Liver (tissue), 9 donors: Measurements from ENCODE around the gene C19orf67. TPM values are rescaled to one million over a fixed set of nuclear protein-coding genes. Genes with fewer than 3 reads are reported as not detected.

Source experiments
- DNase-seq: peaks from one replicate; pipeline ENCODE4 v3.0.0-alpha.2; 2017; ENCODE audit warnings: low spot score
- H3K27ac ChIP-seq, 2 donors: one replicate each; pipeline ENCODE4 v1.7.0; 2013; ENCODE audit warnings: inconsistent platforms in 2 of 2, low read length in 2 of 2, control low read depth in 1 of 2, low read depth in 1 of 2, mild to moderate bottlenecking in 1 of 2
- H3K27me3 ChIP-seq, 4 donors: one replicate each; pipeline versions ENCODE4 v1.6.1 to v1.7.0; 2013; ENCODE audit warnings: low read length in 3 of 4, inconsistent platforms in 1 of 4, mild to moderate bottlenecking in 1 of 4, moderate library complexity in 1 of 4; ENCODE audit not compliant: control insufficient read depth in 4 of 4, insufficient read depth in 4 of 4
- H3K36me3 ChIP-seq, 4 donors: one replicate each; pipeline versions ENCODE4 v1.6.1 to v1.7.0; 2013; ENCODE audit warnings: low read length in 3 of 4, mild to moderate bottlenecking in 3 of 4, low read depth in 1 of 4, moderate library complexity in 1 of 4; ENCODE audit not compliant: control insufficient read depth in 4 of 4, insufficient read depth in 3 of 4
- H3K4me1 ChIP-seq, 4 donors: one replicate each; pipeline versions ENCODE4 v1.6.1 to v1.7.0; 2013; ENCODE audit warnings: low read length in 3 of 4, mild to moderate bottlenecking in 3 of 4, moderate library complexity in 1 of 4; ENCODE audit not compliant: control insufficient read depth in 4 of 4, insufficient read depth in 4 of 4
- H3K4me3 ChIP-seq, 3 donors: one replicate each; pipeline versions ENCODE4 v1.6.1 to v1.7.0; 2013; ENCODE audit warnings: low read length in 3 of 3, control low read depth in 1 of 3, low read depth in 1 of 3, mild to moderate bottlenecking in 1 of 3
- H3K9ac ChIP-seq, 2 donors: one replicate each; pipeline ENCODE4 v1.7.0; 2013; ENCODE audit warnings: low read length in 2 of 2, mild to moderate bottlenecking in 2 of 2, moderate library complexity in 2 of 2, control low read depth in 1 of 2, low read depth in 1 of 2
- H3K9me3 ChIP-seq, 4 donors: one replicate each; pipeline versions ENCODE4 v1.6.1 to v1.7.0; 2013; ENCODE audit warnings: low read length in 3 of 4; ENCODE audit not compliant: control insufficient read depth in 4 of 4
- EGR1 ChIP-seq, 2 donors: IDR thresholded peaks; 2 replicates each; pipeline ENCODE4 v1.6.1; 2016 to 2018; ENCODE audit warnings: antibody characterized with exemption in 2 of 2, low read depth in 2 of 2
- FOXA1 ChIP-seq: IDR thresholded peaks from 2 replicates; pipeline ENCODE4 v1.6.1; 2016; ENCODE audit warnings: antibody characterized with exemption
- FOXA2 ChIP-seq: IDR thresholded peaks from 2 replicates; pipeline ENCODE4 v1.6.1; 2016; ENCODE audit warnings: antibody characterized with exemption
- GABPA ChIP-seq, 2 donors: IDR thresholded peaks in 1 of 2; conservative IDR thresholded peaks in 1 of 2; 2 replicates each; pipeline ENCODE4 v1.6.1; 2016; ENCODE audit warnings: antibody characterized with exemption in 2 of 2, mild to moderate bottlenecking in 1 of 2, moderate library complexity in 1 of 2
- HNF4A ChIP-seq, 2 donors: conservative IDR thresholded peaks; 2 replicates each; pipeline ENCODE4 v1.6.1; 2016; ENCODE audit warnings: antibody characterized with exemption in 2 of 2, mild to moderate bottlenecking in 2 of 2
- HNF4G ChIP-seq: IDR thresholded peaks from 2 replicates; pipeline ENCODE4 v1.6.1; 2016; ENCODE audit warnings: antibody characterized with exemption
- JUND ChIP-seq, 2 donors: IDR thresholded peaks; 2 replicates each; pipeline ENCODE4 v1.6.1; 2016; ENCODE audit warnings: antibody characterized with exemption in 2 of 2
- NR2F2 ChIP-seq: IDR thresholded peaks from 2 replicates; pipeline ENCODE4 v1.6.1; 2016; ENCODE audit warnings: antibody characterized with exemption
- RAD21 ChIP-seq, 2 donors: IDR thresholded peaks; 2 replicates each; pipeline ENCODE4 v1.6.1; 2016; ENCODE audit warnings: antibody characterized with exemption in 2 of 2, mild to moderate bottlenecking in 2 of 2
- RXRA ChIP-seq, 2 donors: IDR thresholded peaks; 2 replicates each; pipeline ENCODE4 v1.6.1; 2017 to 2018; ENCODE audit warnings: antibody characterized with exemption in 2 of 2, mild to moderate bottlenecking in 1 of 2
- SP1 ChIP-seq: IDR thresholded peaks from 2 replicates; pipeline ENCODE4 v1.6.1; 2018; ENCODE audit warnings: antibody characterized with exemption, mild to moderate bottlenecking
- TAF1 ChIP-seq: conservative IDR thresholded peaks from 2 replicates; pipeline ENCODE4 v1.6.1; 2016; ENCODE audit warnings: antibody characterized with exemption, mild to moderate bottlenecking
- YY1 ChIP-seq: IDR thresholded peaks from 2 replicates; pipeline ENCODE4 v1.6.1; 2016; ENCODE audit warnings: antibody characterized with exemption, mild to moderate bottlenecking
- WGBS: extraction: QIAGEN DNeasy Blood & Tissue Kit; methylation state at CpG from one replicate; pipeline ENCODE4 v1.1.7; 2013; 5-methylcytosine and 5-hydroxymethylcytosine counted together
- polyA plus RNA-seq, 2 donors: library from polyadenylated mRNA; stranded (reverse) in 1 of 2; unstranded in 1 of 2; fragments of 200-250 nt in 1 of 2; fragments of >200 nt in 1 of 2; fragmentation: Nextera tagmentation in 1 of 2; extraction: Ambion mirVana in 1 of 2; gene quantifications; one replicate each; pipeline versions ENCODE4 v1.2.1 to v1.2.3, GENCODE V29; 2013 to 2015
- total RNA-seq, 2 donors: library from RNA; depleted of rRNA; stranded (reverse); fragments of >200 nt; gene quantifications; one replicate each; pipeline ENCODE4 v1.2.3, GENCODE V29; 2014
- TF ChIP-seq, protein P1 (sequence below): IDR thresholded peaks from 2 replicates; pipeline ENCODE4 v1.6.1; 2016; ENCODE audit warnings: antibody characterized with exemption, mild to moderate bottlenecking
- TF ChIP-seq, protein P2 (sequence below): IDR thresholded peaks from 2 replicates; pipeline ENCODE4 v1.6.1; 2016; ENCODE audit warnings: antibody characterized with exemption
- TF ChIP-seq, protein P3 (sequence below): IDR thresholded peaks from 2 replicates; pipeline ENCODE4 v1.6.1; 2016; ENCODE audit warnings: antibody characterized with exemption
- TF ChIP-seq, protein P4 (sequence below): fragments of 150-350 bp; IDR thresholded peaks from 2 replicates; pipeline ENCODE4 v1.5.1; 2017; ENCODE audit warnings: improper control_type of control experiment, low read depth, low read length; ENCODE audit not compliant: missing input control
- TF ChIP-seq, protein P5 (sequence below): IDR thresholded peaks from 2 replicates; pipeline ENCODE4 v1.6.1; 2016; ENCODE audit warnings: antibody characterized with exemption
- donor health status: healthy.
- donor health status: healthy.
- donor health status: healthy.
- donor health status: healthy.
- donor health status: healthy.

Gene C19orf67
- total and polyA plus RNA-seq, 4 donors = 0.25 TPM; not detected in 3

DNA sequence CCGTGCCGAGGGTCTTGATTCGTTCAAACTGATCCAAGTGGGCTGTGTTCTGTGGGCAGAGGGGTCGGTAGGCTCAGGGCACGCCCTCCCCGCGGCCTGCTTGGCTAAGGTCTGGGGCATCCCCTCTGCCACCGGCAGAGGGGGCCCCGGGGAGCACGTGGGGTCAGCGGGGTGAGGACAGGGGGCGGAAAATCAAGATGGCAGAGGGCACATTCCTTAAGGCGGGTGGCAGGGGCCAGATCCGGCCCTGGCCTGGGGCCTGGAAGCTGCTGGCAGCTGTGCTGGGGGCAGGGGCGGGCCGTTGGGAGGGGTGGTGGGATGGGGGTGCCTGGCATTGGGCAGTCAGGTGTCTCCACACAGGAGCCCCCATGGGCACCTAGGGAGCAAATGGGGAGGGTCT is 21.3 kb upstream of the C19orf67 start:
- WGBS = 94% methylated on average over 16 of the region's 16 CpGs
- H3K27ac ChIP-seq = no peak overlapping the region

DNA sequence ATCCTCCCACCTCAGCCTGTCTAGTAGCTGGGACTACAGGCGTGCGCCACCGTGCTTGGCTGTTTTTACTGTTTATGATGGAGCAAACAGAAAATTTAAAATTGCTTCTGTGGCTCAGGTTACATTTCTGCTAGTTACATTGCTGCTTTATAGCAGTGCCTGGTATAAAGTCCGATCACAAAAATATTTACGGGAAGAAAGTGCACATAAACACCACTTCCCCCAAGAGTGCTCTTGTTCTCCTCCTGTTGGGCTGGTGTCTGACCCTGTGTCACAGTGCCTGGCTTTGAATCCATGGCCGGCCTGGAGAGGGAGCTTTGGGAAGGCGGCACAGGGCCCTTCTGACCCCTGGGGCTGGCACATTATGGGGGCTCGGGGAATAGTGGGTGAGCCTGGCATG is 20.1 kb upstream of the C19orf67 start:
- H3K36me3 ChIP-seq = peaks cover 13 to 36% (median 23%) of the 10 kb centered on the region in 4 donors
- TF ChIP-seq GABPA (IDR thresholded peaks at IDR 0.05 in 1 of 2, conservative IDR thresholded peaks at IDR 0.05 in 1 of 2) (no peak), TAF1 (no peak), FOXA1 (no peak), RXRA (IDR thresholded peaks at IDR 0.05) (no peak), SP1 (no peak), HNF4A (conservative IDR thresholded peaks at IDR 0.05) (no peak), FOXA2 (no peak), RAD21 (IDR thresholded peaks at IDR 0.05) (no peak), YY1 (no peak), HNF4G (no peak), NR2F2 (no peak), EGR1 (IDR thresholded peaks at IDR 0.05; ENCODE audit: low read depth in 2 of 2) (no peak), JUND (IDR thresholded peaks at IDR 0.05) (no peak)
- TF ChIP-seq, protein P1, sequence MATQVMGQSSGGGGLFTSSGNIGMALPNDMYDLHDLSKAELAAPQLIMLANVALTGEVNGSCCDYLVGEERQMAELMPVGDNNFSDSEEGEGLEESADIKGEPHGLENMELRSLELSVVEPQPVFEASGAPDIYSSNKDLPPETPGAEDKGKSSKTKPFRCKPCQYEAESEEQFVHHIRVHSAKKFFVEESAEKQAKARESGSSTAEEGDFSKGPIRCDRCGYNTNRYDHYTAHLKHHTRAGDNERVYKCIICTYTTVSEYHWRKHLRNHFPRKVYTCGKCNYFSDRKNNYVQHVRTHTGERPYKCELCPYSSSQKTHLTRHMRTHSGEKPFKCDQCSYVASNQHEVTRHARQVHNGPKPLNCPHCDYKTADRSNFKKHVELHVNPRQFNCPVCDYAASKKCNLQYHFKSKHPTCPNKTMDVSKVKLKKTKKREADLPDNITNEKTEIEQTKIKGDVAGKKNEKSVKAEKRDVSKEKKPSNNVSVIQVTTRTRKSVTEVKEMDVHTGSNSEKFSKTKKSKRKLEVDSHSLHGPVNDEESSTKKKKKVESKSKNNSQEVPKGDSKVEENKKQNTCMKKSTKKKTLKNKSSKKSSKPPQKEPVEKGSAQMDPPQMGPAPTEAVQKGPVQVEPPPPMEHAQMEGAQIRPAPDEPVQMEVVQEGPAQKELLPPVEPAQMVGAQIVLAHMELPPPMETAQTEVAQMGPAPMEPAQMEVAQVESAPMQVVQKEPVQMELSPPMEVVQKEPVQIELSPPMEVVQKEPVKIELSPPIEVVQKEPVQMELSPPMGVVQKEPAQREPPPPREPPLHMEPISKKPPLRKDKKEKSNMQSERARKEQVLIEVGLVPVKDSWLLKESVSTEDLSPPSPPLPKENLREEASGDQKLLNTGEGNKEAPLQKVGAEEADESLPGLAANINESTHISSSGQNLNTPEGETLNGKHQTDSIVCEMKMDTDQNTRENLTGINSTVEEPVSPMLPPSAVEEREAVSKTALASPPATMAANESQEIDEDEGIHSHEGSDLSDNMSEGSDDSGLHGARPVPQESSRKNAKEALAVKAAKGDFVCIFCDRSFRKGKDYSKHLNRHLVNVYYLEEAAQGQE = no peak
- TF ChIP-seq, protein P2, sequence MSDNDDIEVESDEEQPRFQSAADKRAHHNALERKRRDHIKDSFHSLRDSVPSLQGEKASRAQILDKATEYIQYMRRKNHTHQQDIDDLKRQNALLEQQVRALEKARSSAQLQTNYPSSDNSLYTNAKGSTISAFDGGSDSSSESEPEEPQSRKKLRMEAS = no peak
- TF ChIP-seq, protein P3, sequence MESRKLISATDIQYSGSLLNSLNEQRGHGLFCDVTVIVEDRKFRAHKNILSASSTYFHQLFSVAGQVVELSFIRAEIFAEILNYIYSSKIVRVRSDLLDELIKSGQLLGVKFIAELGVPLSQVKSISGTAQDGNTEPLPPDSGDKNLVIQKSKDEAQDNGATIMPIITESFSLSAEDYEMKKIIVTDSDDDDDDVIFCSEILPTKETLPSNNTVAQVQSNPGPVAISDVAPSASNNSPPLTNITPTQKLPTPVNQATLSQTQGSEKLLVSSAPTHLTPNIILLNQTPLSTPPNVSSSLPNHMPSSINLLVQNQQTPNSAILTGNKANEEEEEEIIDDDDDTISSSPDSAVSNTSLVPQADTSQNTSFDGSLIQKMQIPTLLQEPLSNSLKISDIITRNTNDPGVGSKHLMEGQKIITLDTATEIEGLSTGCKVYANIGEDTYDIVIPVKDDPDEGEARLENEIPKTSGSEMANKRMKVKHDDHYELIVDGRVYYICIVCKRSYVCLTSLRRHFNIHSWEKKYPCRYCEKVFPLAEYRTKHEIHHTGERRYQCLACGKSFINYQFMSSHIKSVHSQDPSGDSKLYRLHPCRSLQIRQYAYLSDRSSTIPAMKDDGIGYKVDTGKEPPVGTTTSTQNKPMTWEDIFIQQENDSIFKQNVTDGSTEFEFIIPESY = no peak
- H3K9ac ChIP-seq = no peak overlapping the region
- no peak overlapping the region for H3K27ac ChIP-seq
- 83% methylated on average over 8 of the region's 8 CpGs for WGBS
- H3K4me3 ChIP-seq = no peak overlapping the region
- DNase-seq = no peak
- H3K4me1 ChIP-seq = peaks cover 0 to 6% (median 1%) of the 10 kb centered on the region in 4 donors
- H3K27me3 ChIP-seq = no peaks in the 10 kb centered on the region
- no peaks in the 10 kb centered on the region for H3K9me3 ChIP-seq

More for the DNA sequence above, 21.3 kb upstream of the C19orf67 start:
- no peaks in the 10 kb centered on the region for H3K9me3 ChIP-seq
- no peak for DNase-seq
- no peak overlapping the region for H3K9ac ChIP-seq
- H3K4me3 ChIP-seq = no peak overlapping the region
- peaks cover 13 to 29% (median 21%) of the 10 kb centered on the region in 4 donors for H3K36me3 ChIP-seq
- TF ChIP-seq HNF4G = no peak
- TF ChIP-seq, protein P4, sequence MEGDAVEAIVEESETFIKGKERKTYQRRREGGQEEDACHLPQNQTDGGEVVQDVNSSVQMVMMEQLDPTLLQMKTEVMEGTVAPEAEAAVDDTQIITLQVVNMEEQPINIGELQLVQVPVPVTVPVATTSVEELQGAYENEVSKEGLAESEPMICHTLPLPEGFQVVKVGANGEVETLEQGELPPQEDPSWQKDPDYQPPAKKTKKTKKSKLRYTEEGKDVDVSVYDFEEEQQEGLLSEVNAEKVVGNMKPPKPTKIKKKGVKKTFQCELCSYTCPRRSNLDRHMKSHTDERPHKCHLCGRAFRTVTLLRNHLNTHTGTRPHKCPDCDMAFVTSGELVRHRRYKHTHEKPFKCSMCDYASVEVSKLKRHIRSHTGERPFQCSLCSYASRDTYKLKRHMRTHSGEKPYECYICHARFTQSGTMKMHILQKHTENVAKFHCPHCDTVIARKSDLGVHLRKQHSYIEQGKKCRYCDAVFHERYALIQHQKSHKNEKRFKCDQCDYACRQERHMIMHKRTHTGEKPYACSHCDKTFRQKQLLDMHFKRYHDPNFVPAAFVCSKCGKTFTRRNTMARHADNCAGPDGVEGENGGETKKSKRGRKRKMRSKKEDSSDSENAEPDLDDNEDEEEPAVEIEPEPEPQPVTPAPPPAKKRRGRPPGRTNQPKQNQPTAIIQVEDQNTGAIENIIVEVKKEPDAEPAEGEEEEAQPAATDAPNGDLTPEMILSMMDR = no peak
- no peak for TF ChIP-seq RXRA (IDR thresholded peaks at IDR 0.05)
- no peak for TF ChIP-seq SP1
- TF ChIP-seq HNF4A (conservative IDR thresholded peaks at IDR 0.05) = no peak
- TF ChIP-seq, protein P5, sequence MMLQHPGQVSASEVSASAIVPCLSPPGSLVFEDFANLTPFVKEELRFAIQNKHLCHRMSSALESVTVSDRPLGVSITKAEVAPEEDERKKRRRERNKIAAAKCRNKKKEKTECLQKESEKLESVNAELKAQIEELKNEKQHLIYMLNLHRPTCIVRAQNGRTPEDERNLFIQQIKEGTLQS = no peak
- no peak for TF ChIP-seq YY1
- H3K4me1 ChIP-seq = peaks cover 2 to 10% (median 6%) of the 10 kb centered on the region in 4 donors
- H3K27me3 ChIP-seq = no peaks in the 10 kb centered on the region
